ENCODE measurements around the gene TMEM213. TPM values are rescaled to one million over a fixed set of nuclear protein-coding genes. Genes with fewer than 3 reads are reported as not detected.

TMEM213 gene
- total RNA-seq, 1 donor from 2014 or later, result not detected

DNA sequence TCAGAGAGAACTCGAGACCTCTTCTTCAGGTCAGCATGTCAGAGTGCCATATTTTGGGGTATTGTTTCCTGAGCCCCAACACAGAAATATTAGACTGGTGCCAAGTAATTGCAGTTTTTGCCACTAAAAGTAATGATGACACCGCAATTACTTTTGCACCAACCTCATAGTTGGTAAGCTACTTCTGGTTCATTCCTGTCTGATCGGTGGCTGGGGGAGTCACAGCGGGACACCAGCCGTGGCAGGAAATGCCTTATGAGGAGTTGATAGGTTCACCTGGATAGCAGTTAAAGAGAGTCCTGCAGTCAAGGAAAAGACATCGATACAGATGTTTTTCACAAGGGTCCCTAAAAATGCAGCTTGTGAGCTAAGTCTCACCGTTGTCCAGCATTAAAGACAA, 24.1 kb downstream of the TMEM213 start:
- TF ChIP-seq, protein P1, sequence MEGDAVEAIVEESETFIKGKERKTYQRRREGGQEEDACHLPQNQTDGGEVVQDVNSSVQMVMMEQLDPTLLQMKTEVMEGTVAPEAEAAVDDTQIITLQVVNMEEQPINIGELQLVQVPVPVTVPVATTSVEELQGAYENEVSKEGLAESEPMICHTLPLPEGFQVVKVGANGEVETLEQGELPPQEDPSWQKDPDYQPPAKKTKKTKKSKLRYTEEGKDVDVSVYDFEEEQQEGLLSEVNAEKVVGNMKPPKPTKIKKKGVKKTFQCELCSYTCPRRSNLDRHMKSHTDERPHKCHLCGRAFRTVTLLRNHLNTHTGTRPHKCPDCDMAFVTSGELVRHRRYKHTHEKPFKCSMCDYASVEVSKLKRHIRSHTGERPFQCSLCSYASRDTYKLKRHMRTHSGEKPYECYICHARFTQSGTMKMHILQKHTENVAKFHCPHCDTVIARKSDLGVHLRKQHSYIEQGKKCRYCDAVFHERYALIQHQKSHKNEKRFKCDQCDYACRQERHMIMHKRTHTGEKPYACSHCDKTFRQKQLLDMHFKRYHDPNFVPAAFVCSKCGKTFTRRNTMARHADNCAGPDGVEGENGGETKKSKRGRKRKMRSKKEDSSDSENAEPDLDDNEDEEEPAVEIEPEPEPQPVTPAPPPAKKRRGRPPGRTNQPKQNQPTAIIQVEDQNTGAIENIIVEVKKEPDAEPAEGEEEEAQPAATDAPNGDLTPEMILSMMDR (conservative IDR thresholded peaks at IDR 0.05), result no peak
- no peak overlapping the region for H3K27ac Mint-ChIP-seq (ENCODE audit: unreplicated experiment)
- H3K27me3 Mint-ChIP-seq (ENCODE audit: low read depth), result no peaks in the 10 kb centered on the region
- no peaks in the 10 kb centered on the region for H3K36me3 Mint-ChIP-seq (ENCODE audit: low read depth)
- H3K4me1 Mint-ChIP-seq, result peaks cover 9% of the 10 kb centered on the region
- peaks cover 6% of the 10 kb centered on the region for H3K9me3 Mint-ChIP-seq
- DNase-seq (ENCODE audit: low read depth, low spot score), result no peak
- no peak overlapping the region for H3K4me3 Mint-ChIP-seq

DNA sequence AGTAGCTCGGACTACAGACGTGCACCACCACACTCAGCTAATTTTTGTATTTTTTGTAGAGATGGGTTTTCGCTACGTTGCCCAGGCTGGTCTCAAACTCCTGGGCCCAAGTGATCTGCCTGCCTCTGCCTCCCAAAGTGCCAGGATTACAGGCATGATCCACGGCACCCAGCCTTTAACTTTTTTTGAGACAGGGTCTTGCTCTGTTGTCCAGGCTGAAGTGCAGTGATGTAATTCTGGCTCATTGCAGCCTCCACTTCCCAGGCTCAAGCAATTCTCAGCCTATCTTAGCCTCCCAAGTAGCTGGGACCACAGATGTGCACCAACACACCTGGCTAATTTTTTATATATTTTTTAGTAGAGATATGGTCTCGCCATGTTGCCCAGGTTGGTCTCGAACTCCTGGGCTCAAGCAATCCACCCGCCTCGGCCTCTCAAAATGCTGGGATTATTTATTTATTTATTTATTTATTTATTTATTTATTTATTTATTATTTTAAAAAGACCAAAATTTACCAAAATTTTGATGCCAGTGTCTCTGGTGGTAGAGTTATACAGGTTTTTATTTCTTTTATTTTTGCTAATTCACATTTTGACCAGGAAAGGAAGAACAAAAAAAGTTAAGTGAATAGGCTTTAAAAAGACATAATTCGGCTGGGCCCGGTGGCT, 25.2 kb downstream of the TMEM213 start:
- peaks cover 9% of the 10 kb centered on the region for H3K4me1 Mint-ChIP-seq
- H3K9me3 Mint-ChIP-seq, result peaks cover 8% of the 10 kb centered on the region
- H3K36me3 Mint-ChIP-seq (ENCODE audit: low read depth), result no peaks in the 10 kb centered on the region
- no peaks in the 10 kb centered on the region for H3K27me3 Mint-ChIP-seq (ENCODE audit: low read depth)
- no peak overlapping the region for H3K4me3 Mint-ChIP-seq
- DNase-seq (ENCODE audit: low read depth, low spot score), result no peak
- TF ChIP-seq, protein P1 (conservative IDR thresholded peaks at IDR 0.05), result no peak
- H3K27ac Mint-ChIP-seq (ENCODE audit: unreplicated experiment), result no peak overlapping the region

DNA sequence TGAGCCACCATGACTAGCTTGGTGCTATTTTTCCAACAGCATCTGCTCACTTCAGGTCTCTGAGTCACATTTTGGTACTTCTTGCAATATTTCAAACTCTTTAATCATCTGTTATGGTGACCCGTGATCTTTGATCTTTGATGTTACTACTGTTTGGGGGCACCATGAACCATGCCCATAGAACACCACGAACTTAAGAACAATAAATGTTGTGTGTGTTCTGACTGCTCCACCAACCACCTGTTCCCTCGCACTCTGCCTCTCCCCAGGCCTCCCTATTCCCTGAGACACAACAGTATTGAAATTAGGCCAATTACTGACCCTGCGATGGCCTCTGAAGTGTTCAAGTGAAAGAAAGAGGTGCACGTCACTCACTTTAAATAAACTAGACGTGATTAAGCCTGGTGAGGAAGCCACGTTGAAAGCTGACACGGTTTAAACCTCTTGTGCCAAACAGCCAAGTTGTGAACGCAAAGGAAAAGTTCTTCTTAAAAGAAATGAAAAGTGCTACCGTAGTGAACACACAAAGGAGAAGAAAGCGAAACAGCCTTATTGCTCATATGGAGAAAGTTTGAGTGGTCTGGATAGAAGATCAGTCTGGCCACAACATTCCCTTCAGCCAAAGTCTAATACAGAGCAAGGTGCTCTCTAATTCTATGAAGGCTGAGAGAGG, 27.4 kb downstream of the TMEM213 start:
- Mint-ChIP-seq H3K9me3 (peaks cover 8% of the 10 kb centered on the region), H3K4me3 (no peak overlapping the region), H3K27me3 (ENCODE audit: low read depth) (no peaks in the 10 kb centered on the region), H3K36me3 (ENCODE audit: low read depth) (no peaks in the 10 kb centered on the region), H3K4me1 (peaks cover 9% of the 10 kb centered on the region), H3K27ac (ENCODE audit: unreplicated experiment) (no peak overlapping the region)
- DNase-seq (ENCODE audit: low read depth, low spot score), result no peak
- TF ChIP-seq, protein P1 (conservative IDR thresholded peaks at IDR 0.05), result no peak

DNA sequence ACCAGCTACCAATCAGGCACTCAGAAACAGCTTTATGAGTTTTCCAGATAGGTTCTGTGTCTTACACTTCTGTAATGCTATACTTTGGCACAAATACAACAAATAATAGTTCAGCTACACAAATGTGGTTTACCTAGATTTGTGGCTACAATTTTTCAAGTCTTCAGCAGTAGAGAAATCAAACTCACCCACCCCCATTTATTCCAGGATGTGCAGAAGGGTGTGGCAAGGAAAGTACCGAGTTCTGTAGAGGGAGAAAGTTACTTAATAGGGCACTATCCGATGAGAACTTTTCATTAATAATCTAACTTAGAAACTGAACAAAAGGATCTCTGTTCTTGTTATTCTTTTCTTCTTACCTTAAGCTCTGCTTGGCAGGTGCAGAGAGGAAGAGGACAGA, 30.5 kb downstream of the TMEM213 start:
- H3K4me1 Mint-ChIP-seq, result no peaks in the 10 kb centered on the region
- TF ChIP-seq, protein P1 (conservative IDR thresholded peaks at IDR 0.05), result no peak
- peaks cover 7% of the 10 kb centered on the region for H3K36me3 Mint-ChIP-seq (ENCODE audit: low read depth)
- peaks cover 8% of the 10 kb centered on the region for H3K9me3 Mint-ChIP-seq
- no peak overlapping the region for H3K27ac Mint-ChIP-seq (ENCODE audit: unreplicated experiment)
- no peak overlapping the region for H3K4me3 Mint-ChIP-seq
- no peaks in the 10 kb centered on the region for H3K27me3 Mint-ChIP-seq (ENCODE audit: low read depth)
- DNase-seq (ENCODE audit: low read depth, low spot score), result no peak

DNA sequence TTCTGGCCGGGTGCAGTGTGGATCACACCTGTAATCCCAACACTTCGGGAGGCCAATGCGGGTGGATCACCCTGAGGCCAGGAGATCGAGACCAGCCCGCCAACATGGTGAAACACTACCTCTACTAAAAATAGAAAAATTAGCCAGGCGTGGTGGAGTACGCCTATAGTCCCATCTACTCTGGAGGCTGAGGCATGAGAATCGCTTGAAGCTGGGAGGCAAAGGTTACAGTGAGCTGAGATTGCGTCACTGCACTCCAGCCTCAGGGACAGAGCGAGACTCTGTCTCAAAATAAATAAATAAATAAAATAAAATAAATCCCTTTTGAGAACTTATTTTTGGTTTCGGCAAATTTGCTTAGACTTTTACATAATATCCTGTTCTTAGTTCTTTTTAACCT, 31.5 kb downstream of the TMEM213 start:
- Mint-ChIP-seq H3K36me3 (ENCODE audit: low read depth) (peaks cover 11% of the 10 kb centered on the region), H3K4me3 (no peak overlapping the region), H3K27ac (ENCODE audit: unreplicated experiment) (no peak overlapping the region), H3K4me1 (peaks cover 5% of the 10 kb centered on the region), H3K27me3 (ENCODE audit: low read depth) (no peaks in the 10 kb centered on the region), H3K9me3 (peaks cover 8% of the 10 kb centered on the region)
- TF ChIP-seq, protein P1 (conservative IDR thresholded peaks at IDR 0.05), result no peak
- DNase-seq (ENCODE audit: low read depth, low spot score), result no peak

All from neural crest cell (in vitro differentiated cells).